ENCODE results near the gene IGSF9. TPM values are rescaled to one million over a fixed set of nuclear protein-coding genes. Genes with fewer than 3 reads are reported as not detected.

IGSF9 gene, protein sequence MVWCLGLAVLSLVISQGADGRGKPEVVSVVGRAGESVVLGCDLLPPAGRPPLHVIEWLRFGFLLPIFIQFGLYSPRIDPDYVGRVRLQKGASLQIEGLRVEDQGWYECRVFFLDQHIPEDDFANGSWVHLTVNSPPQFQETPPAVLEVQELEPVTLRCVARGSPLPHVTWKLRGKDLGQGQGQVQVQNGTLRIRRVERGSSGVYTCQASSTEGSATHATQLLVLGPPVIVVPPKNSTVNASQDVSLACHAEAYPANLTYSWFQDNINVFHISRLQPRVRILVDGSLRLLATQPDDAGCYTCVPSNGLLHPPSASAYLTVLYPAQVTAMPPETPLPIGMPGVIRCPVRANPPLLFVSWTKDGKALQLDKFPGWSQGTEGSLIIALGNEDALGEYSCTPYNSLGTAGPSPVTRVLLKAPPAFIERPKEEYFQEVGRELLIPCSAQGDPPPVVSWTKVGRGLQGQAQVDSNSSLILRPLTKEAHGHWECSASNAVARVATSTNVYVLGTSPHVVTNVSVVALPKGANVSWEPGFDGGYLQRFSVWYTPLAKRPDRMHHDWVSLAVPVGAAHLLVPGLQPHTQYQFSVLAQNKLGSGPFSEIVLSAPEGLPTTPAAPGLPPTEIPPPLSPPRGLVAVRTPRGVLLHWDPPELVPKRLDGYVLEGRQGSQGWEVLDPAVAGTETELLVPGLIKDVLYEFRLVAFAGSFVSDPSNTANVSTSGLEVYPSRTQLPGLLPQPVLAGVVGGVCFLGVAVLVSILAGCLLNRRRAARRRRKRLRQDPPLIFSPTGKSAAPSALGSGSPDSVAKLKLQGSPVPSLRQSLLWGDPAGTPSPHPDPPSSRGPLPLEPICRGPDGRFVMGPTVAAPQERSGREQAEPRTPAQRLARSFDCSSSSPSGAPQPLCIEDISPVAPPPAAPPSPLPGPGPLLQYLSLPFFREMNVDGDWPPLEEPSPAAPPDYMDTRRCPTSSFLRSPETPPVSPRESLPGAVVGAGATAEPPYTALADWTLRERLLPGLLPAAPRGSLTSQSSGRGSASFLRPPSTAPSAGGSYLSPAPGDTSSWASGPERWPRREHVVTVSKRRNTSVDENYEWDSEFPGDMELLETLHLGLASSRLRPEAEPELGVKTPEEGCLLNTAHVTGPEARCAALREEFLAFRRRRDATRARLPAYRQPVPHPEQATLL
- 8.0 and 8.7 TPM in 2 replicates for total RNA-seq

GRCh38 chr1:159945483-159946241 lies at the start of gene IGSF9:
IGSF9 (minus strand) TSS chr1:159945613; CDS start chr1:159943454, 2,159 bp downstream.

GRCh38 chr1:159953536-159954515 lies 8.4 kb upstream of the IGSF9 start, which contains the start of gene SLAMF9:
SLAMF9 (minus strand) TSS chr1:159954237; CDS start chr1:159954137, 100 bp downstream.

GRCh38 chr1:159924791-159925718 lies 20.4 kb downstream of the IGSF9 start, which contains the start of gene TAGLN2:
TAGLN2 (minus strand) TSS chr1:159925507; CDS start chr1:159920509, 4,998 bp downstream.

DNA sequence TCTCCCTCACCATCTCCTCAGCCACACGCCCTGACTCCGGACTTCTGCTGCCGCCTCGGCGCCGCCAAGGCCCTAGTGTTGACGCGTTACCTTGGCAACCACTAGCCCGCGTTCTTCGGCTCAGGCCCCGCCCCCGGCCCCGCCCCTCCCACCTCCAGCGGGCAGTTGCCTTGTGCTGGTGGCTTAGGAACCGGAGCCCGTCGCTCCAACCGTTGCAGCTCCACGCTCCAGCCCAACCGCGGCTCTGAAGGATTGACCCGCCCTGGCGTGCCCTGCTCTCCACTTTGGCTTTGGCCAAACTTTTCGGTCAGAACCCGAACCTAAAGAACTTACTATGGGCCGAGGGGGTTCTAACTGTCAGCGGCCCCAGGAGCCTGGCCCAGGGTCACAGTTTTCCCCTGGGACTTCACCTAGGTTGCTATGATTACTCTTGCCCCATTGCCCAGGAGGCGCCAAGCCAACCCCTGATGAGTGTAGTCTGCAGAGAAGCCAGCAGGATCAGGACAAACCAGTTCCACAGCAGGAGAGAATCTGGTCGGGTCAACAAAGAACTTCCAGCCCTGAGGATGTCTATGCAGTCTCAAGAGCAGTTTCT lies 45.2 kb downstream of the IGSF9 start, which contains the start of gene CFAP45:
Gene CFAP45, minus strand, starts transcription at position 80 of the 595 bp plus-strand sequence. Its CDS starts 67 bp downstream, at position 13.

Other genes with a start within 250 kb of the IGSF9 start
- gene CRP, start 231.0 kb downstream of the IGSF9 start, total RNA-seq, result not detected in 2 replicates
- gene DUSP23, start 164.7 kb downstream of the IGSF9 start, total RNA-seq, result 78.2 and 107 TPM in 2 replicates
- not detected in 2 replicates for gene FCRL6, start 143.3 kb downstream of the IGSF9 start, total RNA-seq
- gene SLAMF8, start 118.7 kb downstream of the IGSF9 start, total RNA-seq, result 0.24 TPM in 1 of 2 replicates, not detected in the other
- under 0.01 TPM in 1 of 2 replicates, not detected in the other for gene VSIG8, start 83.0 kb downstream of the IGSF9 start, total RNA-seq
- 0.24 and 0.64 TPM in 2 replicates for gene CFAP45, start 45.4 kb downstream of the IGSF9 start, total RNA-seq
- 262 and 368 TPM in 2 replicates for gene TAGLN2, start 20.1 kb downstream of the IGSF9 start, total RNA-seq
- 5.5 and 12.1 TPM in 2 replicates for gene SLAMF9, start 8.6 kb upstream of the IGSF9 start, total RNA-seq
- gene PIGM, start 86.4 kb upstream of the IGSF9 start, total RNA-seq, result 1.4 and 1.9 TPM in 2 replicates
- not detected in 2 replicates for gene KCNJ10, start 124.5 kb upstream of the IGSF9 start, total RNA-seq
- gene KCNJ9, start 135.9 kb upstream of the IGSF9 start, total RNA-seq, result under 0.01 and 0.21 TPM in 2 replicates
- gene IGSF8, start 153.0 kb upstream of the IGSF9 start, total RNA-seq, result 61.0 and 85.5 TPM in 2 replicates
- gene ATP1A2, start 170.1 kb upstream of the IGSF9 start, total RNA-seq, result not detected in 2 replicates
- gene ATP1A4, start 206.0 kb upstream of the IGSF9 start, total RNA-seq, result not detected in 2 replicates
- gene CASQ1, start 245.0 kb upstream of the IGSF9 start, total RNA-seq, result not detected in 2 replicates